Smooth muscle cell (in vitro differentiated cells): ENCODE results near the gene PRR35. TPM values are rescaled to one million over a fixed set of nuclear protein-coding genes. Genes with fewer than 3 reads are reported as not detected.

Experiments
- DNase-seq: peaks from one replicate; lab custom pipeline; 2025; ENCODE audit not compliant: unreplicated experiment; lab: John Stamatoyannopoulos, UW
- H2AFZ ChIP-seq: fragments of 200-600 bp; sonication (generic); 2 replicates; pipeline ENCODE4 v1.6.0; 2016; ENCODE audit warnings: antibody characterized with exemption, low read depth, mild to moderate bottlenecking
- H3F3A ChIP-seq: fragments of 200-600 bp; sonication (generic); 2 replicates; pipeline ENCODE4 v1.6.0; 2017; ENCODE audit warnings: antibody characterized with exemption, low read depth
- H3K27ac ChIP-seq: fragments of 200-600 bp; sonication (generic); 2 replicates; pipeline ENCODE4 v1.5.1; 2016; ENCODE audit warnings: low read depth, mild to moderate bottlenecking
- H3K27me3 ChIP-seq: fragments of 200-600 bp; sonication (generic); 2 replicates; pipeline ENCODE4 v1.6.1; 2016; ENCODE audit warnings: low read depth, mild to moderate bottlenecking
- H3K36me3 ChIP-seq: fragments of 200-600 bp; sonication (generic); 2 replicates; pipeline ENCODE4 v1.5.1; 2016; ENCODE audit warnings: low read depth
- H3K4me1 ChIP-seq: fragments of 200-600 bp; sonication (generic); 2 replicates; pipeline ENCODE4 v1.5.1; 2016; ENCODE audit warnings: low read depth
- H3K4me2 ChIP-seq: fragments of 200-600 bp; sonication (generic); 2 replicates; pipeline ENCODE4 v1.6.0; 2016; ENCODE audit warnings: mild to moderate bottlenecking
- H3K4me3 ChIP-seq: fragments of 200-600 bp; sonication (generic); 2 replicates; pipeline ENCODE4 v1.5.1; 2016; ENCODE audit warnings: mild to moderate bottlenecking
- H3K79me2 ChIP-seq: fragments of 200-600 bp; sonication (generic); 2 replicates; pipeline ENCODE4 v1.6.0; 2016; ENCODE audit warnings: low read depth, mild to moderate bottlenecking
- H3K9ac ChIP-seq: fragments of 200-600 bp; sonication (generic); 2 replicates; pipeline ENCODE4 v1.6.0; 2016; ENCODE audit warnings: low read depth
- H3K9me3 ChIP-seq: fragments of 200-600 bp; sonication (generic); replicated peaks from 2 replicates; pipeline ENCODE4 v1.5.1; 2016; ENCODE audit warnings: low read depth
- H4K20me1 ChIP-seq: fragments of 200-600 bp; sonication (generic); 2 replicates; pipeline ENCODE4 v1.6.0; 2016; ENCODE audit warnings: low read depth
- WGBS: methylation state at CpG from one replicate; pipeline ENCODE4 v1.1.7; 2016; ENCODE audit warnings: low lambda C conversion rate; 5-methylcytosine and 5-hydroxymethylcytosine counted together
- polyA plus RNA-seq: library from polyadenylated mRNA; unstranded; fragments of >200 nt; fragmentation: Nextera tagmentation; extraction: Ambion mirVana; gene quantifications from 2 replicates; pipeline ENCODE4 v1.2.1, GENCODE V29; 2016
- total RNA-seq: library from RNA; depleted of rRNA; stranded (reverse); fragments of >200 nt; gene quantifications from 2 replicates; pipeline ENCODE4 v1.2.3, GENCODE V29; 2014
- TF ChIP-seq, protein P1 (sequence below): fragments of 200-600 bp; sonication (generic); IDR thresholded peaks from 2 replicates; pipeline ENCODE4 v1.5.1; 2017; ENCODE audit warnings: borderline replicate concordance, mild to moderate bottlenecking, antibody characterized with exemption; ENCODE audit not compliant: insufficient read depth, poor library complexity, severe bottlenecking

Gene PRR35
- total and polyA plus RNA-seq, 2 experiments from 2014 or later = not detected

DNA sequence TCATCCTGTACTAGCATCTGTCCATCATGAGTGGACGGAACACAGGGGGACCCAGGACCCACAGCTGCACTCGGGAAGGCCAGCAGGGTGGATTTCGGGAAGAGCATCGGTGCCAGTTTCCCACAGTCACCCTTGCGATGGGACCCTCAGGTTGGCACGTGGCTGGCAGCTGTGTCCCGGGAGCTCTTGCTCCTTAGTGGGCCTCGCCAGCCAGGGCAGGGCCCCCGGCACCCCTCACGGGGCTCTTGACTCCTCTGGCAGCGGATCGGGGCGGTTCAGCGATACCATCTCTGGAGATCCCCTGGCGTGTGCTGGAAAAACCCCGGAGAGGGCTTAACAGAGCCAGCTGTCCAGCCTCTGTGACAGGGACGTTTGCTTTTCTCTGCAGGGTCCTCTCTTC, 23.4 kb upstream of the PRR35 start:
- TF ChIP-seq, protein P1, sequence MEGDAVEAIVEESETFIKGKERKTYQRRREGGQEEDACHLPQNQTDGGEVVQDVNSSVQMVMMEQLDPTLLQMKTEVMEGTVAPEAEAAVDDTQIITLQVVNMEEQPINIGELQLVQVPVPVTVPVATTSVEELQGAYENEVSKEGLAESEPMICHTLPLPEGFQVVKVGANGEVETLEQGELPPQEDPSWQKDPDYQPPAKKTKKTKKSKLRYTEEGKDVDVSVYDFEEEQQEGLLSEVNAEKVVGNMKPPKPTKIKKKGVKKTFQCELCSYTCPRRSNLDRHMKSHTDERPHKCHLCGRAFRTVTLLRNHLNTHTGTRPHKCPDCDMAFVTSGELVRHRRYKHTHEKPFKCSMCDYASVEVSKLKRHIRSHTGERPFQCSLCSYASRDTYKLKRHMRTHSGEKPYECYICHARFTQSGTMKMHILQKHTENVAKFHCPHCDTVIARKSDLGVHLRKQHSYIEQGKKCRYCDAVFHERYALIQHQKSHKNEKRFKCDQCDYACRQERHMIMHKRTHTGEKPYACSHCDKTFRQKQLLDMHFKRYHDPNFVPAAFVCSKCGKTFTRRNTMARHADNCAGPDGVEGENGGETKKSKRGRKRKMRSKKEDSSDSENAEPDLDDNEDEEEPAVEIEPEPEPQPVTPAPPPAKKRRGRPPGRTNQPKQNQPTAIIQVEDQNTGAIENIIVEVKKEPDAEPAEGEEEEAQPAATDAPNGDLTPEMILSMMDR = no peak
- no peak overlapping the region for H3K9ac ChIP-seq
- no peaks in the 10 kb centered on the region for H3K4me1 ChIP-seq
- no peak overlapping the region for H3K4me2 ChIP-seq
- no peak overlapping the region for H3K4me3 ChIP-seq
- no peaks in the 10 kb centered on the region for H3K9me3 ChIP-seq
- H3K27ac ChIP-seq = no peak overlapping the region
- 95% methylated on average over 17 of the region's 17 CpGs for WGBS
- H3K79me2 ChIP-seq = peaks cover 67% of the 10 kb centered on the region
- no peak overlapping the region for H2AFZ ChIP-seq
- no peaks in the 10 kb centered on the region for H3F3A ChIP-seq
- H3K27me3 ChIP-seq = no peaks in the 10 kb centered on the region
- DNase-seq = no peak
- H3K36me3 ChIP-seq = no peaks in the 10 kb centered on the region
- peaks cover 93% of the 10 kb centered on the region for H4K20me1 ChIP-seq

DNA sequence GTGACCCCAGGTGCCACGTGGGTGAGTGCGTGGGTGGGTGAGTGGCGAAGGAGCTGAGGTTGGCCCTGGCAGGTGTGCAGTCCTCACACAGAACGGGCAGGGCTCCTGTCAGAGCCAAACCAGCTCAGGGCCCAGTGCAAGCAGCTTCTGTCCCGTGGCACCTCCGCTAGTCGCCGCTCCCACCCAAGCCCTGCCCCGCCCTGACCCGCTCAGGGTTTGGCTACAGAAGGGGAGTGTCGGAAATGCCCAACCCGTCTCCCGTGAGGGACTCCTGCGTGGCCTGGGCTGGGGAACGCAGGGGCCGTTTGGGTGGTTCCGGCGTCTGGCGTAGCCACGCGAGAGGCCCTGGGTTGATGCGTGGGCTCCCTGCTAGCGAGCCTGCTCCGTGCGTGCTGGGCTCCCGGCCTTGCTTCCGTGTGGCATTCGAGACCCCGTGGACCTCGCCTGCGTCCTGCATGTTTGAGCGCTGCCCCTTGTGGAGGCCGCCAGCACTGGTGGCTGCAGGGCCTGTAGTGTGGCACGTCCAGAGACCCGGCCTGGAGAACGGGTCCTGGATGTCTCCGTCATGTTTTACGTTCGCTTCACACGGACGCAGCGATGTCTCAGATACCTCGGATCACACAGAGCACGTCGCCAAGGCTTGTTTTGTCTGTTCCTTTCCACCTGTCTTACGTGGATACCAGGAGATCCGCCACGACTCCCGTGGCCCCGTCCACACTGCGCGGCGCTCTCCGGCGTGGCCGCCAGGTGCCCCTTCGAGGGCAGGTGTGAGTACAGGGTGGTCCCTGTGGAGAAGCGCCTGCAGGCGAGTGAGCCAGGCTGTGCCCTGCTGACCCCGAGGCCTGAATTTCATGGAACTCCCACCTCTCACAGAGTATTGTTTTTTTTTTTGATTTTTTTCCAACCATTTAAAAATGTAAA, 22.5 kb upstream of the PRR35 start:
- Histone ChIP-seq H3K79me2 (peaks cover 58% of the 10 kb centered on the region), H2AFZ (no peak overlapping the region), H3K4me2 (no peak overlapping the region), H3K9me3 (no peaks in the 10 kb centered on the region), H3K9ac (no peak overlapping the region), H3F3A (no peaks in the 10 kb centered on the region), H3K27ac (no peak overlapping the region), H3K4me3 (no peak overlapping the region), H3K4me1 (no peaks in the 10 kb centered on the region), H3K27me3 (no peaks in the 10 kb centered on the region), H4K20me1 (peaks cover 94% of the 10 kb centered on the region), H3K36me3 (no peaks in the 10 kb centered on the region)
- DNase-seq = no peak
- TF ChIP-seq, protein P1 = peak; percentile 5
- 96% methylated on average over 52 of the region's 60 CpGs for WGBS

DNA sequence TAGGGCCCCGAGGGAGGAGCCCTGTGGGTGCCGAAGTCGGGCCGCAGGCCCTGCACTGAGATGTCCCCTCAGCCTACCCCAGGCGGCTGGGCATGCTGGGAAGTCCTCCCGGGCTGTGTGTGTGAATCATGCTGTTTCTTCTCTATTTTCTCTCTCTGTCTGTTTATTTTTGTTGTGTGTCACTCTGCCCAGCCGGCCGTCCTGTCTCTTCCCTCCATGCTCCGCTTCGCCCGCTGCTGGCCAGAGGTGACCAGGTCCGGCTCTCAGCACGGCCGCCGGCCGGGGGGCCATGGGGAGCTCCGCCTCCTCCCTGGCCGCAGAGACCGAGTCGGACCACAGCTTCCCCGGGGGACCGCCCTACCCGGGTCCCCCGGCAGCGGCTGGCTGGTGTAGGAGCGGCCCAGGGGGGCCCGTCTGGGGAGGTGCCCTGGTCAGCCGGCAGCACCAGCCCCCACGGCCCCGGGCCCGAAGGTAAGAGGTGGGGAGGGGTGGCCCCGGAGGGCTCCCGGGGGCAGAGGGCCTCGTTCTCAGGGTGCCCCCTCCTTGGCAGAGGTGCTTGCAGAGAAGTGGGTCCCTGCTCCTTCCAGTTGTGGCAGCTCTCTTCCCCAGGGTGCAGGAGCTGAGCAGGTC, 20.2 kb upstream of the PRR35 start:
- Histone ChIP-seq H3K27ac (no peak overlapping the region), H2AFZ (no peak overlapping the region), H4K20me1 (peaks cover 90% of the 10 kb centered on the region), H3K4me2 (no peak overlapping the region), H3K9me3 (no peaks in the 10 kb centered on the region), H3K36me3 (no peaks in the 10 kb centered on the region), H3K79me2 (peaks cover 44% of the 10 kb centered on the region), H3K27me3 (no peaks in the 10 kb centered on the region), H3K4me1 (no peaks in the 10 kb centered on the region), H3K9ac (no peak overlapping the region), H3F3A (no peaks in the 10 kb centered on the region), H3K4me3 (no peak overlapping the region)
- no peak for DNase-seq
- WGBS = 91% methylated on average over 31 of the region's 34 CpGs
- TF ChIP-seq, protein P1 = no peak
